Body of pancreas (tissue), 4 donors: ENCODE measurements around the gene TMCC2.

Experiments
- CTCF ChIP-seq, 7 experiments: fragments of 450-650 bp in 4 of 7; fragments of 200-600 bp in 3 of 7; sonication (generic) in 3 of 7; IDR thresholded peaks; one replicate each; pipeline ENCODE4 v1.5.1; 2016 to 2019; ENCODE audit warnings: antibody characterized with exemption in 7 of 7
- POLR2A ChIP-seq, 3 donors: fragments of 450-650 bp; IDR thresholded peaks; one replicate each; pipeline ENCODE4 v1.6.1; 2016; ENCODE audit warnings: antibody characterized with exemption in 3 of 3, mild to moderate bottlenecking in 2 of 3

DNA sequence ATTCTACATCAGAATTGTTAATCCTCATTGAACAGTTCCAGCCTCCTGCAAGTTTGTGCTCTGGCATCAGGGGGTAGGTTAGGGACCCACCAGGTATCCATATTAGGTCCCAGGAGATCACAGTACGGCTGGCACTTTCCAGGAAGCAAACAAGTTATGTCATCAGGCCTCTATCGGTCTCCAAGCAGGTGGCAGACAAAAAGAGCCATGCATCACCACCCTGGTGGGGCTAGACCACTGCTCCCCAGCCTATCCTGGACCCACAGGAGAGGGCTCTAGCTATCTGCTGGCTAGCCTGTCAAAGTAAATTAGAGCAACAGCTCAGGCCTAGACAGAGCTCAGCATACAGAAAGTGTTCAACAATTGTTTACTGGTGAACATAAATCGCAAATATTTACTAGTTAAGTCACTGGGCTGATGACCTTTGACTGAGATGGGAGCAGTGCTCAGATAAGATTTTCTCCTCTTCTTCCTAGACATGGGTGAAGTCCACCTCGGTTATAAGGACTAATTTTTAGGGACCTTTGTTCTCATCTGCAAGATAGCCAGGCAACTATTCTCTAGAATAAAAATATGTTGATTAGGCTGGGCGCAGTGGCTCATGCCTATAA lies 87.4 kb downstream of the TMCC2 start:
- no peak for TF ChIP-seq CTCF (IDR thresholded peaks at IDR 0.05)
- no peak for TF ChIP-seq POLR2A (IDR thresholded peaks at IDR 0.05)
